GM23338 (cell line): ENCODE measurements around the gene HSP90B1. TPM values are rescaled to one million over a fixed set of nuclear protein-coding genes. Genes with fewer than 3 reads are reported as not detected.

ENCODE experiments used
- ATAC-seq: fragments of 200-7000 bp; cut with Tn5 transposase; 3 replicates; pipeline ENCODE4 v1.9.1; 2020
- DNase-seq: peaks from one replicate; pipeline ENCODE4 v3.0.0-alpha.2; 2015; ENCODE audit warnings: low spot score
- H2AFZ ChIP-seq: fragments of 200-600 bp; sonication (generic); 2 replicates; pipeline ENCODE4 v1.8.0; 2016; ENCODE audit warnings: antibody characterized with exemption, mild to moderate bottlenecking, moderate library complexity
- H3F3A ChIP-seq: fragments of 200-600 bp; sonication (generic); replicated peaks from 2 replicates; pipeline ENCODE4 v1.8.0; 2017; ENCODE audit warnings: antibody characterized with exemption, mixed run types, low read depth
- H3K27ac ChIP-seq: fragments of 200-600 bp; sonication (generic); 2 replicates; pipeline ENCODE4 v1.6.1; 2016; ENCODE audit warnings: low read depth
- H3K27me3 ChIP-seq: fragments of 200-600 bp; sonication (generic); 2 replicates; pipeline ENCODE4 v1.8.0; 2016; ENCODE audit warnings: mild to moderate bottlenecking, mixed run types, moderate library complexity; ENCODE audit not compliant: insufficient read depth
- H3K36me3 ChIP-seq: fragments of 200-600 bp; sonication (generic); 2 replicates; pipeline ENCODE4 v1.8.0; 2016; ENCODE audit warnings: mild to moderate bottlenecking; ENCODE audit not compliant: insufficient read depth
- H3K4me1 ChIP-seq: fragments of 200-600 bp; sonication (generic); 2 replicates; pipeline ENCODE4 v1.8.0; 2016; ENCODE audit warnings: mild to moderate bottlenecking, moderate library complexity; ENCODE audit not compliant: insufficient read depth
- H3K4me2 ChIP-seq: fragments of 200-600 bp; sonication (generic); 2 replicates; pipeline ENCODE4 v1.7.1; 2017; ENCODE audit warnings: mixed run types
- H3K4me3 ChIP-seq: fragments of 200-600 bp; sonication (generic); 2 replicates; pipeline ENCODE4 v1.6.1; 2016; ENCODE audit warnings: mixed run types
- H3K79me2 ChIP-seq: fragments of 200-600 bp; sonication (generic); replicated peaks from 2 replicates; pipeline ENCODE4 v1.8.0; 2017; ENCODE audit warnings: mild to moderate bottlenecking; ENCODE audit not compliant: insufficient read depth
- H3K9me2 ChIP-seq: fragments of 200-600 bp; sonication (generic); 2 replicates; pipeline ENCODE4 v1.8.0; 2017; ENCODE audit not compliant: insufficient read depth
- H4K20me1 ChIP-seq: fragments of 200-600 bp; sonication (generic); replicated peaks from 2 replicates; pipeline ENCODE4 v1.8.0; 2017; ENCODE audit warnings: mild to moderate bottlenecking; ENCODE audit not compliant: insufficient read depth
- H3K27ac Mint-ChIP-seq: 2 replicates; pipeline ENCODE4 v1.8.0; 2020; ENCODE audit warnings: inconsistent platforms, mild to moderate bottlenecking, moderate library complexity, mixed read lengths
- H3K27me3 Mint-ChIP-seq: 3 replicates; pipeline ENCODE4 v1.8.0; 2022; ENCODE audit warnings: low read depth, mild to moderate bottlenecking, moderate library complexity, mixed read lengths, inconsistent platforms; ENCODE audit not compliant: insufficient read depth, poor library complexity
- H3K36me3 Mint-ChIP-seq: 3 replicates; pipeline ENCODE4 v1.8.0; 2021; ENCODE audit warnings: low read depth, mild to moderate bottlenecking, inconsistent platforms, moderate library complexity, mixed read lengths
- H3K4me1 Mint-ChIP-seq: 3 replicates; pipeline ENCODE4 v1.8.0; 2020; ENCODE audit warnings: mild to moderate bottlenecking, inconsistent platforms, mixed read lengths
- H3K4me3 Mint-ChIP-seq: 3 replicates; pipeline ENCODE4 v1.8.0; 2021; ENCODE audit warnings: moderate library complexity, mild to moderate bottlenecking, inconsistent platforms, mixed read lengths
- H3K9me3 Mint-ChIP-seq: 3 replicates; pipeline ENCODE4 v1.8.0; 2020; ENCODE audit warnings: moderate library complexity, mild to moderate bottlenecking, inconsistent platforms, mixed read lengths
- CREB1 ChIP-seq: fragments of 250-450 bp; sonication (Bioruptor Pico); IDR thresholded peaks from 2 replicates; pipeline ENCODE4 v1.5.0; 2020; ENCODE audit warnings: low read depth, mild to moderate bottlenecking, moderate library complexity
- CTCF ChIP-seq, 2 experiments: fragments of 200-600 bp in 1 of 2; sonication (generic) in 1 of 2; conservative IDR thresholded peaks; 2 replicates each; pipeline versions ENCODE4 v1.5.1 to v1.6.1; 2016 to 2017; ENCODE audit warnings: antibody characterized with exemption in 2 of 2, low read depth in 2 of 2, mild to moderate bottlenecking in 2 of 2, moderate library complexity in 1 of 2
- ETS1 ChIP-seq: IDR thresholded peaks from 2 replicates; pipeline ENCODE4 v1.6.1; 2016; ENCODE audit warnings: antibody characterized with exemption
- EZH2 ChIP-seq: fragments of 200-600 bp; sonication (generic); IDR thresholded peaks from one replicate; pipeline ENCODE4 v1.8.0; 2017; ENCODE audit warnings: antibody characterized with exemption, mild to moderate bottlenecking, low read depth; ENCODE audit not compliant: unreplicated experiment
- EZH2phosphoT487 ChIP-seq: fragments of 200-600 bp; sonication (generic); IDR thresholded peaks from one replicate; pipeline ENCODE4 v1.8.1; 2018; ENCODE audit warnings: antibody characterized with exemption; ENCODE audit not compliant: unreplicated experiment
- JUNB ChIP-seq: IDR thresholded peaks from one replicate; pipeline ENCODE4 v1.6.1; 2016; ENCODE audit warnings: antibody characterized with exemption; ENCODE audit not compliant: unreplicated experiment
- NANOG ChIP-seq: IDR thresholded peaks from 2 replicates; pipeline ENCODE4 v1.6.1; 2016; ENCODE audit warnings: antibody characterized with exemption, borderline replicate concordance
- POLR2AphosphoS5 ChIP-seq: IDR thresholded peaks from 2 replicates; pipeline ENCODE4 v1.6.1; 2016; ENCODE audit warnings: antibody characterized with exemption, low read depth
- REST ChIP-seq: IDR thresholded peaks from one replicate; pipeline ENCODE4 v1.6.1; 2018; ENCODE audit warnings: antibody characterized with exemption; ENCODE audit not compliant: unreplicated experiment
- STAT1 ChIP-seq: IDR thresholded peaks from one replicate; pipeline ENCODE4 v1.6.1; 2016; ENCODE audit warnings: antibody characterized with exemption; ENCODE audit not compliant: unreplicated experiment
- ZNF114 ChIP-seq: fragments of 250-450 bp; sonication (Bioruptor Pico); IDR thresholded peaks from 2 replicates; pipeline ENCODE4 v1.5.0; 2020; ENCODE audit warnings: mild to moderate bottlenecking, moderate library complexity
- ZNF331 ChIP-seq: fragments of 250-450 bp; sonication (Bioruptor Pico); IDR thresholded peaks from 2 replicates; pipeline ENCODE4 v1.5.0; 2020; ENCODE audit warnings: low read depth, mild to moderate bottlenecking, moderate library complexity
- ZNF462 ChIP-seq: fragments of 250-450 bp; sonication (Bioruptor Pico); IDR thresholded peaks from 2 replicates; pipeline ENCODE4 v1.5.0; 2020; ENCODE audit warnings: mild to moderate bottlenecking, moderate library complexity
- polyA plus RNA-seq: library from polyadenylated mRNA; unstranded; fragments of >200 nt; fragmentation: Nextera tagmentation; extraction: Ambion mirVana; gene quantifications from 2 replicates; pipeline ENCODE4 v1.2.1, GENCODE V29; 2016
- total RNA-seq: library from RNA; depleted of rRNA; stranded (reverse); fragments of >200 nt; shearing (Covaris generic); gene quantifications from 2 replicates; pipeline ENCODE4 v1.2.3, GENCODE V29; 2014

Gene HSP90B1
- total and polyA plus RNA-seq, 2 experiments from 2014 or later = 605 to 1,312 TPM

- H3K36me3 ChIP-seq = no peaks in the 10 kb centered on the region
Observed at GRCh38 chr12:103905730-103906349, 24.4 kb upstream of the HSP90B1 start.

More at GRCh38 chr12:103905730-103906349, 24.4 kb upstream of the HSP90B1 start:
- no peaks in the 10 kb centered on the region for H3K27me3 ChIP-seq
- TF ChIP-seq POLR2AphosphoS5 (no peak), EZH2 (no peak), EZH2phosphoT487 (no peak), ZNF331 (no peak), CTCF (conservative IDR thresholded peaks at IDR 0.05; ENCODE audit: low read depth in 2 of 2) (no peak), ETS1 (no peak), JUNB (no peak), ZNF462 (CRISPR knock-in tag) (no peak), ZNF114 (CRISPR knock-in tag) (no peak), CREB1 (CRISPR knock-in tag) (no peak), NANOG (no peak), REST (no peak), STAT1 (no peak)
- ATAC-seq = no peak
- no peaks in the 10 kb centered on the region for H3K79me2 ChIP-seq
- DNase-seq = no peak
- no peak overlapping the region; the same call in 2 of the 3 replicates for H3K4me3 Mint-ChIP-seq
- peaks cover 1% of the 10 kb centered on the region for H3K27me3 Mint-ChIP-seq
- no peak overlapping the region for H3K27ac ChIP-seq
- no peaks in the 10 kb centered on the region for H3K9me2 ChIP-seq
- no peaks in the 10 kb centered on the region for H3K4me1 ChIP-seq
- no peaks in the 10 kb centered on the region for H3K36me3 Mint-ChIP-seq
- no peak overlapping the region for H2AFZ ChIP-seq
- peaks cover 5% of the 10 kb centered on the region for H3K4me1 Mint-ChIP-seq
- no peak overlapping the region for H3K4me2 ChIP-seq
- H3F3A ChIP-seq = no peaks in the 10 kb centered on the region
- H3K9me3 Mint-ChIP-seq = no peaks in the 10 kb centered on the region
- no peak overlapping the region for H3K4me3 ChIP-seq
- H4K20me1 ChIP-seq = no peaks in the 10 kb centered on the region
- H3K27ac Mint-ChIP-seq = no peak overlapping the region
